Hematopoietic multipotent progenitor cell treated with erythropoietin and hydrocortisone succinate and interleukin-3 and kit ligand, for 6 days (in vitro differentiated cells): ENCODE results near the gene CRYGN.

Source experiments
- DNase-seq: peaks from one replicate; pipeline ENCODE4 v3.0.0-alpha.2; 2015

The CRYGN gene

GRCh38 chr7:151389096-151389767, 50.7 kb downstream of the CRYGN start:
- DNase-seq: no peak

GRCh38 chr7:151388430-151388829, 51.5 kb downstream of the CRYGN start:
- DNase-seq: no peak

GRCh38 chr7:151388007-151388297, 52.0 kb downstream of the CRYGN start:
- DNase-seq: no peak

GRCh38 chr7:151387161-151388006, 52.6 kb downstream of the CRYGN start:
- DNase-seq: no peak

- DNase-seq: no peak
Measured at GRCh38 chr7:151386301-151387160, 53.4 kb downstream of the CRYGN start.

- no peak for DNase-seq
Measured at GRCh38 chr7:151385626-151386300, 54.2 kb downstream of the CRYGN start.

GRCh38 chr7:151384776-151385625, 54.9 kb downstream of the CRYGN start:
- no peak for DNase-seq

- no peak for DNase-seq
Measured at GRCh38 chr7:151384352-151384697, 55.6 kb downstream of the CRYGN start.

- DNase-seq: no peak
Measured at GRCh38 chr7:151383638-151384351, 56.1 kb downstream of the CRYGN start.

- DNase-seq: no peak
Measured at GRCh38 chr7:151382079-151382885, 57.7 kb downstream of the CRYGN start.

GRCh38 chr7:151381348-151382078, 58.4 kb downstream of the CRYGN start:
- no peak for DNase-seq

- no peak for DNase-seq
Measured at GRCh38 chr7:151381098-151381347, 58.9 kb downstream of the CRYGN start.

- no peak for DNase-seq
Measured at GRCh38 chr7:151380199-151381097, 59.5 kb downstream of the CRYGN start.

- no peak for DNase-seq
Measured at GRCh38 chr7:151379534-151380198, 60.3 kb downstream of the CRYGN start.

- DNase-seq: no peak
Measured at GRCh38 chr7:151379193-151379520, 60.8 kb downstream of the CRYGN start.
